ENCODE measurements around the gene COL8A1. TPM values are rescaled to one million over a fixed set of nuclear protein-coding genes. Genes with fewer than 3 reads are reported as not detected.
"Not testable (repeated sequence)": the region's sequence is repeated elsewhere in the genome, so short reads cannot be mapped to it uniquely, and the experiment has no call there.

Gene COL8A1
- total RNA-seq: 3,389 and 3,403 TPM in 2 replicates
- long read RNA-seq, full-length matches to known transcripts: 3,487 of 6,222 reads
- long read RNA-seq, partial matches to known transcripts: 577 of 6,222 reads
- long read RNA-seq, other reads (novel, unspliced or antisense): 2,158 of 6,222 reads

DNA sequence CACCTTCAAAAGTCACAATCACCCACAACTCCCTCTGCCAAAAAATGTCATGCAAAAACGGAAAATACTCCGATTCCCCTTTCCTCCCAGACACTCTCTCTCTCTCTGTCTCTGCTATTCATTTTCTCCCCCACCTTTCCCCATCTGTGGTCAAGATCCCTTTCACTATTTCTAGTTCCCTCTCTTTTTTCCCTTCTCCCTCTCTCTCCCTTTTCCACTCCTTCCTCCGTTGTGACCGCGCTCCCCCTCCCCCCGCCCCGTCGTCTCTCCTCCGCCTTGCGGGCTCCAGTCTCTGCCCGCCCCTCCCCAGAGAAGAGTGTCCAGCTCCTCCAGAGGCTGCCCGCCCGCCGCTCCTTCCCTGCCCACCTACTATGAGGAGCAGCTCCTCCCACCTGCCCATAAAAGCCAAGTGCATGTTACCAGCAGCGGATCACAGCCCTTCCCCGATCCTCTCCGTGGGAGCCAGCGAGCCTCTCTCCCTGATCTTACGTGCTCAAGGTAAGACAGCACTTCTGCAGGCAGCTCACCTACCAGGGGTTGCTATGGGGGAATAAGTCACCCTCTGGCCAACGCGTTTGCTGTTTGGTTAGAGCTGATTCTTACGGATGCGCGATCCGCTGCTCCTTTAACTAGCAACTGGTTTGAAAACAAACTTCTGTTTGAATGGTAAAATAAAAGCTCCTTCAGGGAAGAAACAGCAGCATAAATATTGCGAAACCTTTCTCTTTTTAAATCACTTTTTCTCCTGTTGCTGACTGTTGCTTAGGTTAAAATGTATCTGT lies at the start of gene COL8A1:
Gene COL8A1 (plus strand): TSS at position 428 of the 782 bp plus-strand sequence. CDS start 152,089 bp downstream, outside the sequence.
- no peaks in the 10 kb centered on the region for H3K27me3 Mint-ChIP-seq (ENCODE audit: unreplicated experiment)

DNA sequence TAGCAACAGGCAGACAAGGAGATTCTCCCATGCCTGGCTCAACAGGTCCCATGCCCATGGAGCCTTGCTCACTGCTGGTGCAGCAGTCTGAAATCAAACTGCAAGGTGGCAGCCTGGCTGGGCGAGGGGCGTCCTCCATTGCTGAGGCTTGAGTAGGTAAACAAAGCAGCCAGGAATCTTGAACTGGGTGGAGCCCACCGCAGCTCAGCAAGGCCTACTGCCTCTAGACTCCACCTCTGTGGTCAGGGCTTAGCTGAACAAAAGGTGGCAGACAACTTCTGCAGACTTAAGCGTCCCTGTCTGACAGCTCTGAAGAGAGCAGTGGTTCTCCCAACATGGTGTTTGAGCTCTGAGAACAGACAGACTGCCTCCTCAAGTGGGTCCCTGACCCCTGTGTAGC lies 49.2 kb upstream of the COL8A1 start:
- H3K36me3 Mint-ChIP-seq (ENCODE audit: unreplicated experiment); H3K4me3 Mint-ChIP-seq (ENCODE audit: unreplicated experiment): not testable (repeated sequence)
- peaks cover 11% of the 10 kb centered on the region for H3K9me3 Mint-ChIP-seq (ENCODE audit: unreplicated experiment)

More for the DNA sequence above, at the start of gene COL8A1:
- H3K27ac Mint-ChIP-seq (ENCODE audit: unreplicated experiment): peak within 1 kb of the TSS; percentile 98
- peak within 1 kb of the TSS; percentile 94 for H3K4me3 Mint-ChIP-seq (ENCODE audit: unreplicated experiment)
- H3K9me3 Mint-ChIP-seq (ENCODE audit: unreplicated experiment): no peaks in the 10 kb centered on the region
- peaks cover 49% of the 10 kb centered on the region for H3K36me3 Mint-ChIP-seq (ENCODE audit: unreplicated experiment)
- H3K4me1 Mint-ChIP-seq (ENCODE audit: unreplicated experiment): peaks cover 42% of the 10 kb centered on the region
- TF ChIP-seq CTCF (IDR thresholded peaks at IDR 0.05): no peak
- DNase-seq (ENCODE audit: extremely low spot score, unreplicated experiment): peak; percentile 96

DNA sequence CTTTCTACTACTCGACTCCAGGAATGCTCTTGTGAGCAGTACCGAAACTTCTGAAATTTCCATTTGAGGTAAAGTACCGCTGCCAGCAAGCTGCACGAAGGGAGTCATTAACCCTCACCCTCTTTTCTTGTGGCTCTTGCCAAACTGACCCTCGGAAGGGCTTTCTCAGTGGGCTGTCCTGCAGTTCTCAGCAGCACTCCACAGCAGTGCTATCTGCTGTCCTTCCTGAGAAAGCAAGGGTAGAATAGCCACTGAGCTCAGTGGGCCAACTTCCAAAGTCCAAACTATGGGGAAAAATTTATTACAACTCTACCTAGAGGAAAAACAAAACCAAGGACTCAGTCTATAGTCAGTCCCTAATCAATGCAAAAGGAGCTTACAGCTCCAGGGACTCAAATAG lies 38.5 kb upstream of the COL8A1 start:
- no peaks in the 10 kb centered on the region for H3K9me3 Mint-ChIP-seq (ENCODE audit: unreplicated experiment)
- H3K4me1 Mint-ChIP-seq (ENCODE audit: unreplicated experiment): peaks cover 7% of the 10 kb centered on the region
- TF ChIP-seq CTCF (IDR thresholded peaks at IDR 0.05): no peak
- H3K4me3 Mint-ChIP-seq (ENCODE audit: unreplicated experiment): no peak overlapping the region
- H3K36me3 Mint-ChIP-seq (ENCODE audit: unreplicated experiment): no peaks in the 10 kb centered on the region
- no peak for DNase-seq (ENCODE audit: extremely low spot score, unreplicated experiment)
- H3K27ac Mint-ChIP-seq (ENCODE audit: unreplicated experiment): no peak overlapping the region
- H3K27me3 Mint-ChIP-seq (ENCODE audit: unreplicated experiment): no peaks in the 10 kb centered on the region

More for the DNA sequence above, 49.2 kb upstream of the COL8A1 start:
- not testable (repeated sequence) for H3K27ac Mint-ChIP-seq (ENCODE audit: unreplicated experiment); DNase-seq (ENCODE audit: extremely low spot score, unreplicated experiment); H3K27me3 Mint-ChIP-seq (ENCODE audit: unreplicated experiment)
- H3K4me1 Mint-ChIP-seq (ENCODE audit: unreplicated experiment): peaks cover 13% of the 10 kb centered on the region

- no peak for DNase-seq (ENCODE audit: extremely low spot score, unreplicated experiment)
- no peak for TF ChIP-seq CTCF (IDR thresholded peaks at IDR 0.05)
- Mint-ChIP-seq H3K4me1 (ENCODE audit: unreplicated experiment) (peaks cover 7% of the 10 kb centered on the region), H3K27ac (ENCODE audit: unreplicated experiment) (no peak overlapping the region), H3K27me3 (ENCODE audit: unreplicated experiment) (no peaks in the 10 kb centered on the region), H3K36me3 (ENCODE audit: unreplicated experiment) (no peaks in the 10 kb centered on the region), H3K9me3 (ENCODE audit: unreplicated experiment) (no peaks in the 10 kb centered on the region), H3K4me3 (ENCODE audit: unreplicated experiment) (no peak overlapping the region)
These were observed 36.9 kb upstream of the COL8A1 start for GRCh38 chr3:99601515-99601914.

GRCh38 chr3:99602183-99602582 lies 36.2 kb upstream of the COL8A1 start:
- Mint-ChIP-seq H3K9me3 (ENCODE audit: unreplicated experiment) (no peaks in the 10 kb centered on the region), H3K27ac (ENCODE audit: unreplicated experiment) (no peak overlapping the region), H3K4me1 (ENCODE audit: unreplicated experiment) (peaks cover 8% of the 10 kb centered on the region), H3K27me3 (ENCODE audit: unreplicated experiment) (no peaks in the 10 kb centered on the region), H3K4me3 (ENCODE audit: unreplicated experiment) (no peak overlapping the region), H3K36me3 (ENCODE audit: unreplicated experiment) (no peaks in the 10 kb centered on the region)
- no peak for TF ChIP-seq CTCF (IDR thresholded peaks at IDR 0.05)
- DNase-seq (ENCODE audit: extremely low spot score, unreplicated experiment): no peak
